ENCODE data around the gene CARS1. TPM values are rescaled to one million over a fixed set of nuclear protein-coding genes. Genes with fewer than 3 reads are reported as not detected.

The CARS1 gene
- total and polyA plus RNA-seq, 10 of the 15 experiments (the other 5 are each of a cell fraction or from before 2014, with no cell fraction given), result 7.8 to 60.6 (median 45.7) TPM

GRCh38 chr11:3049430-3050243 is 7.6 kb downstream of the CARS1 start (continued):
- peak; percentile 65 to 70 for TF ChIP-seq IKZF2 (IDR thresholded peaks at IDR 0.05)
- no peak for TF ChIP-seq CBFB (IDR thresholded peaks at IDR 0.05; ENCODE audit: low read depth)
- TF ChIP-seq FOXM1 (IDR thresholded peaks at IDR 0.05; ENCODE audit: low read depth, low read length), result 0 out of 2 replicates have a peak, but pooled peaks have one; percentile 30
- TF ChIP-seq NFXL1 (IDR thresholded peaks at IDR 0.05; ENCODE audit: borderline replicate concordance), result no peak
- no peak for TF ChIP-seq STAT3 (IDR thresholded peaks at IDR 0.05; ENCODE audit: low read depth, low read length)
- TF ChIP-seq MTA2 (IDR thresholded peaks at IDR 0.05; ENCODE audit: low read depth), result peak; percentile 61
- TF ChIP-seq NFYB (IDR thresholded peaks at IDR 0.05; ENCODE audit: insufficient read depth, low read depth, low read length), result no peak
- no peak for TF ChIP-seq E2F8 (IDR thresholded peaks at IDR 0.05; ENCODE audit: low read depth, partially characterized antibody)
- TF ChIP-seq IRF4 (IDR thresholded peaks at IDR 0.05; ENCODE audit: low read depth, low read length), result peak; percentile 82
- peak; percentile 91 for TF ChIP-seq USF2 (IDR thresholded peaks at IDR 0.05; ENCODE audit: borderline replicate concordance, low read depth, low read length)
- no peak for TF ChIP-seq ZNF274 (IDR thresholded peaks at IDR 0.05; ENCODE audit: insufficient read depth, insufficient read length)
- TF ChIP-seq NR2C2 (IDR thresholded peaks at IDR 0.05; ENCODE audit: borderline replicate concordance, control insufficient read depth, insufficient read length, low read depth), result no peak
- TF ChIP-seq CEBPB (IDR thresholded peaks at IDR 0.05; ENCODE audit: borderline replicate concordance in 1 of 2, low read depth in 2 of 2, low read length in 2 of 2), result no peak
- TF ChIP-seq SREBF2 (IDR thresholded peaks at IDR 0.05; ENCODE audit: low read length), result no peak
- TF ChIP-seq SMC3 (IDR thresholded peaks at IDR 0.05; ENCODE audit: borderline replicate concordance, low read length), result peak; percentile 37; the same call in 1 of the 2 replicates
- peak in 1 of 2 experiments; percentile 23; a peak in 1 of 4 replicates for TF ChIP-seq EP300 (IDR thresholded peaks at IDR 0.05; ENCODE audit: borderline replicate concordance in 1 of 2, control insufficient read depth in 1 of 2, low read depth in 2 of 2, low read length in 2 of 2)
- TF ChIP-seq POLR2AphosphoS5 (IDR thresholded peaks at IDR 0.05; ENCODE audit: low read length), result peak; percentile 53; the same call in 1 of the 2 replicates
- TF ChIP-seq ZZZ3 (IDR thresholded peaks at IDR 0.05; ENCODE audit: control insufficient read depth, insufficient read length, low read depth), result no peak
- peak; percentile 87 for TF ChIP-seq JUND (IDR thresholded peaks at IDR 0.05; ENCODE audit: low read depth, low read length)
- peak; percentile 67 for TF ChIP-seq JUNB (IDR thresholded peaks at IDR 0.05)
- TF ChIP-seq, protein P1, sequence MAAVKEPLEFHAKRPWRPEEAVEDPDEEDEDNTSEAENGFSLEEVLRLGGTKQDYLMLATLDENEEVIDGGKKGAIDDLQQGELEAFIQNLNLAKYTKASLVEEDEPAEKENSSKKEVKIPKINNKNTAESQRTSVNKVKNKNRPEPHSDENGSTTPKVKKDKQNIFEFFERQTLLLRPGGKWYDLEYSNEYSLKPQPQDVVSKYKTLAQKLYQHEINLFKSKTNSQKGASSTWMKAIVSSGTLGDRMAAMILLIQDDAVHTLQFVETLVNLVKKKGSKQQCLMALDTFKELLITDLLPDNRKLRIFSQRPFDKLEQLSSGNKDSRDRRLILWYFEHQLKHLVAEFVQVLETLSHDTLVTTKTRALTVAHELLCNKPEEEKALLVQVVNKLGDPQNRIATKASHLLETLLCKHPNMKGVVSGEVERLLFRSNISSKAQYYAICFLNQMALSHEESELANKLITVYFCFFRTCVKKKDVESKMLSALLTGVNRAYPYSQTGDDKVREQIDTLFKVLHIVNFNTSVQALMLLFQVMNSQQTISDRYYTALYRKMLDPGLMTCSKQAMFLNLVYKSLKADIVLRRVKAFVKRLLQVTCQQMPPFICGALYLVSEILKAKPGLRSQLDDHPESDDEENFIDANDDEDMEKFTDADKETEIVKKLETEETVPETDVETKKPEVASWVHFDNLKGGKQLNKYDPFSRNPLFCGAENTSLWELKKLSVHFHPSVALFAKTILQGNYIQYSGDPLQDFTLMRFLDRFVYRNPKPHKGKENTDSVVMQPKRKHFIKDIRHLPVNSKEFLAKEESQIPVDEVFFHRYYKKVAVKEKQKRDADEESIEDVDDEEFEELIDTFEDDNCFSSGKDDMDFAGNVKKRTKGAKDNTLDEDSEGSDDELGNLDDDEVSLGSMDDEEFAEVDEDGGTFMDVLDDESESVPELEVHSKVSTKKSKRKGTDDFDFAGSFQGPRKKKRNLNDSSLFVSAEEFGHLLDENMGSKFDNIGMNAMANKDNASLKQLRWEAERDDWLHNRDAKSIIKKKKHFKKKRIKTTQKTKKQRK (IDR thresholded peaks at IDR 0.05; ENCODE audit: low read depth, low read length), result no peak
- TF ChIP-seq TCF7 (IDR thresholded peaks at IDR 0.05; ENCODE audit: borderline replicate concordance), result no peak
- peak; percentile 32; the same call in 1 of the 2 replicates for TF ChIP-seq SPI1 (IDR thresholded peaks at IDR 0.05; ENCODE audit: borderline replicate concordance, insufficient read depth, low read depth, low read length)
- no peak for TF ChIP-seq RBBP5 (conservative IDR thresholded peaks at IDR 0.05)

All from GM12878 (cell line).